SU-DHL-6 (cell line): ENCODE results near the gene BCL2.

Experiments used
- EZH2phosphoT487 ChIP-seq: fragments of 200-600 bp; sonication (generic), shearing (Covaris generic); conservative IDR thresholded peaks from 2 replicates; pipeline ENCODE4 v1.6.1; 2018; ENCODE audit warnings: mild to moderate bottlenecking, antibody characterized with exemption, low read length, moderate library complexity, mixed read lengths
- TF ChIP-seq, protein P1 (sequence below): fragments of 200-600 bp; sonication (generic); IDR thresholded peaks from one replicate; pipeline ENCODE4 v1.5.1; 2017; ENCODE audit warnings: antibody characterized with exemption, mild to moderate bottlenecking, low read length, moderate library complexity; ENCODE audit not compliant: insufficient read depth, poor library complexity, severe bottlenecking

DNA sequence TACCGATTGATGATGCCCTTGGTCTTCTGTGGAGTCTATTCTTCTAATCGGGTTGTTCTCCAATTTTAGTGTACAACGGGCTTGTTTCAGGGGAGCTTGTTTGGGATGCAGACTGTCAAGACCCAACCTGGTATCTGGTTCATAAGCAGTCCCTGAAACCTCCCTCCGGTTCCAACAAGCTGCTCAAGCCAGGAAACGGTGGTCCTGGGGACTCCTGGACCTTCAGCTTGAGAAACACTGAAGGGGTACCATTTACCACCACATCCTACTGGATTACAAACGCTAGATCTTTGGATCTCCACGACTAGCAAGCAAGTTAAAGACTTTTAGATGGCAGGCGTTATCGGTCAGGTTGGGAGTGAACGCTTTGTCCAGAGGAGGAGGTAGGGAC, 2.0 kb downstream of the BCL2 start:
- TF ChIP-seq, protein P1, sequence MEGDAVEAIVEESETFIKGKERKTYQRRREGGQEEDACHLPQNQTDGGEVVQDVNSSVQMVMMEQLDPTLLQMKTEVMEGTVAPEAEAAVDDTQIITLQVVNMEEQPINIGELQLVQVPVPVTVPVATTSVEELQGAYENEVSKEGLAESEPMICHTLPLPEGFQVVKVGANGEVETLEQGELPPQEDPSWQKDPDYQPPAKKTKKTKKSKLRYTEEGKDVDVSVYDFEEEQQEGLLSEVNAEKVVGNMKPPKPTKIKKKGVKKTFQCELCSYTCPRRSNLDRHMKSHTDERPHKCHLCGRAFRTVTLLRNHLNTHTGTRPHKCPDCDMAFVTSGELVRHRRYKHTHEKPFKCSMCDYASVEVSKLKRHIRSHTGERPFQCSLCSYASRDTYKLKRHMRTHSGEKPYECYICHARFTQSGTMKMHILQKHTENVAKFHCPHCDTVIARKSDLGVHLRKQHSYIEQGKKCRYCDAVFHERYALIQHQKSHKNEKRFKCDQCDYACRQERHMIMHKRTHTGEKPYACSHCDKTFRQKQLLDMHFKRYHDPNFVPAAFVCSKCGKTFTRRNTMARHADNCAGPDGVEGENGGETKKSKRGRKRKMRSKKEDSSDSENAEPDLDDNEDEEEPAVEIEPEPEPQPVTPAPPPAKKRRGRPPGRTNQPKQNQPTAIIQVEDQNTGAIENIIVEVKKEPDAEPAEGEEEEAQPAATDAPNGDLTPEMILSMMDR: no peak
- no peak for TF ChIP-seq EZH2phosphoT487
